ENCODE data around the gene CNPPD1. TPM values are rescaled to one million over a fixed set of nuclear protein-coding genes. Genes with fewer than 3 reads are reported as not detected.
A peak's percentile ranks its signal among the peaks of the same experiment; 100 is the strongest.

The CNPPD1 gene
- total and polyA plus RNA-seq, 7 donors: 24.1 to 79.5 (median 38.5) TPM

- 78 to 90% methylated on average over 4 of the region's 4 CpGs for WGBS, 2 donors
- intact Hi-C loops (cut with DNase I): loop anchor here (10.0 kb wide), 1 partner anchor 163 kb away; the partner anchor contains the start of gene CRYBA2
- Histone ChIP-seq H3K4me3 (no peak overlapping the region), H3K4me1 (peaks cover 0 to 13% (median 10%) of the 10 kb centered on the region in 4 donors), H3K27ac (no peak overlapping the region), H3K9me3 (no peaks in the 10 kb centered on the region), H3K27me3 (no peaks in the 10 kb centered on the region), H3K36me3 (peaks cover 0 to 25% (median 16%) of the 10 kb centered on the region in 4 donors)
- no peak for TF ChIP-seq CTCF (IDR thresholded peaks at IDR 0.05)
- TF ChIP-seq EP300 (IDR thresholded peaks at IDR 0.05): no peak
- no peak for TF ChIP-seq POLR2A (IDR thresholded peaks at IDR 0.05)
- no peak for TF ChIP-seq POLR2AphosphoS5 (IDR thresholded peaks at IDR 0.05)
- DNase-seq: no peak
These were observed 18.7 kb downstream of the CNPPD1 start for GRCh38 chr2:219158025-219158424.

- Histone ChIP-seq H3K36me3 (peaks cover 0 to 27% (median 16%) of the 10 kb centered on the region in 4 donors), H3K4me3 (no peak overlapping the region), H3K27ac (no peak overlapping the region), H3K4me1 (peaks cover 0 to 13% (median 10%) of the 10 kb centered on the region in 4 donors), H3K27me3 (no peaks in the 10 kb centered on the region), H3K9me3 (no peaks in the 10 kb centered on the region)
- WGBS, 2 donors: 92 to 95% methylated on average over 8 of the region's 8 CpGs
- no peak for DNase-seq
- intact Hi-C loops (cut with DNase I): loop anchor here (2.0 to 10.0 kb wide), 2 partner anchors 99 to 163 kb away; partner anchors contain the start of gene CRYBA2
- no peak for TF ChIP-seq CTCF (IDR thresholded peaks at IDR 0.05)
- no peak for TF ChIP-seq EP300 (IDR thresholded peaks at IDR 0.05)
- no peak for TF ChIP-seq POLR2AphosphoS5 (IDR thresholded peaks at IDR 0.05)
- TF ChIP-seq POLR2A (IDR thresholded peaks at IDR 0.05): no peak
These were observed 19.3 kb downstream of the CNPPD1 start for GRCh38 chr2:219157396-219157795.

- H3K4me3 ChIP-seq: no peak overlapping the region
- H3K27ac ChIP-seq: no peak overlapping the region
- no peak for DNase-seq
- no peaks in the 10 kb centered on the region for H3K9me3 ChIP-seq
- peaks cover 0 to 6% (median 5%) of the 10 kb centered on the region in 4 donors for H3K4me1 ChIP-seq
- intact Hi-C loops (cut with DNase I): loop anchor here (1.0 to 10.0 kb wide), 2 partner anchors 126 to 160 kb away; partner anchors contain the start of gene CRYBA2
- H3K36me3 ChIP-seq: peaks cover 0 to 38% (median 20%) of the 10 kb centered on the region in 4 donors
- TF ChIP-seq POLR2AphosphoS5 (IDR thresholded peaks at IDR 0.05) (no peak), CTCF (IDR thresholded peaks at IDR 0.05) (peak in 3 of 4 experiments; percentile 47 to 64 (median 62))
- no peaks in the 10 kb centered on the region for H3K27me3 ChIP-seq
- WGBS, 2 donors: 3 to 16% methylated on average over 4 of the region's 4 CpGs
These were observed 21.6 kb downstream of the CNPPD1 start for GRCh38 chr2:219155054-219155644.

GRCh38 chr2:219149667-219150066 lies 27.1 kb downstream of the CNPPD1 start:
- H3K4me3 ChIP-seq: no peak overlapping the region
- H3K27ac ChIP-seq: no peak overlapping the region
- DNase-seq: no peak
- H3K36me3 ChIP-seq: peaks cover 5 to 64% (median 38%) of the 10 kb centered on the region in 4 donors
- H3K27me3 ChIP-seq: no peaks in the 10 kb centered on the region
- H3K9me3 ChIP-seq: no peaks in the 10 kb centered on the region
- H3K4me1 ChIP-seq: peaks cover 0 to 9% (median 2%) of the 10 kb centered on the region in 4 donors
- intact Hi-C loops (cut with DNase I): loop anchor here (10.0 kb wide), 1 partner anchor 155 kb away; the partner anchor contains the start of gene CRYBA2
- WGBS, 2 donors: 4 to 41% methylated on average over 1 of the region's 1 CpG
- TF ChIP-seq POLR2AphosphoS5 (IDR thresholded peaks at IDR 0.05): no peak
- TF ChIP-seq POLR2A (IDR thresholded peaks at IDR 0.05): no peak
- no peak for TF ChIP-seq CTCF (IDR thresholded peaks at IDR 0.05)
- no peak for TF ChIP-seq EP300 (IDR thresholded peaks at IDR 0.05)
